Suprapubic skin (tissue), 3 donors: ENCODE measurements around the gene NOX3.

Experiments
- POLR2AphosphoS5 ChIP-seq, 3 donors: sonication (generic); formaldehyde crosslinking; IDR thresholded peaks; one replicate each; pipeline ENCODE4 v1.6.1; 2017; ENCODE audit warnings: antibody characterized with exemption in 3 of 3
- TF ChIP-seq, protein P1 (sequence below), 2 donors: fragments of 200-600 bp in 1 of 2; fragments of 450-650 bp in 1 of 2; sonication (generic) in 1 of 2; IDR thresholded peaks; one replicate each; pipeline ENCODE4 v1.5.1; 2016 to 2019; ENCODE audit warnings: antibody characterized with exemption in 2 of 2, mild to moderate bottlenecking in 1 of 2, moderate library complexity in 1 of 2

DNA sequence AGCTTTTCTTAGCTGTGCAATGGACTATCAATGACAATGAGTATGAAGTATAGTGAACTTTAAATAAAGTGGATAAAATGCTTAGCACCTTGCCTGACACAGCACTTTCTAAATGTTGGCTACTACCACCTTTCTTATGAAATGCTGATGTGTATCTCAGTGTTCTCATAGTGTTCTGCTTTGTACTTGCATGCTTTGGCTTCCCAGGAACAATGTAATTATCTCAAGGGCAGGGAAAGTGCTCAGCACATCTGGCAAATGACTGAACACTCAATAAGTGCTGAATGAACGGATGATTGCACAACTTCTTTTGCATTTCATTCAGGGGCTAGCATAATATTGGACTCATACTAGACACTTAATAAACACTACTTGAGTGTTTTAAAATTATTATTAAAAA lies 28.2 kb upstream of the NOX3 start:
- TF ChIP-seq, protein P1, sequence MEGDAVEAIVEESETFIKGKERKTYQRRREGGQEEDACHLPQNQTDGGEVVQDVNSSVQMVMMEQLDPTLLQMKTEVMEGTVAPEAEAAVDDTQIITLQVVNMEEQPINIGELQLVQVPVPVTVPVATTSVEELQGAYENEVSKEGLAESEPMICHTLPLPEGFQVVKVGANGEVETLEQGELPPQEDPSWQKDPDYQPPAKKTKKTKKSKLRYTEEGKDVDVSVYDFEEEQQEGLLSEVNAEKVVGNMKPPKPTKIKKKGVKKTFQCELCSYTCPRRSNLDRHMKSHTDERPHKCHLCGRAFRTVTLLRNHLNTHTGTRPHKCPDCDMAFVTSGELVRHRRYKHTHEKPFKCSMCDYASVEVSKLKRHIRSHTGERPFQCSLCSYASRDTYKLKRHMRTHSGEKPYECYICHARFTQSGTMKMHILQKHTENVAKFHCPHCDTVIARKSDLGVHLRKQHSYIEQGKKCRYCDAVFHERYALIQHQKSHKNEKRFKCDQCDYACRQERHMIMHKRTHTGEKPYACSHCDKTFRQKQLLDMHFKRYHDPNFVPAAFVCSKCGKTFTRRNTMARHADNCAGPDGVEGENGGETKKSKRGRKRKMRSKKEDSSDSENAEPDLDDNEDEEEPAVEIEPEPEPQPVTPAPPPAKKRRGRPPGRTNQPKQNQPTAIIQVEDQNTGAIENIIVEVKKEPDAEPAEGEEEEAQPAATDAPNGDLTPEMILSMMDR (IDR thresholded peaks at IDR 0.05), result no peak
- TF ChIP-seq POLR2AphosphoS5 (IDR thresholded peaks at IDR 0.05), result no peak
